GM19025 (cell line): ENCODE measurements around the gene BMP7.

Experiments
- ATAC-seq: cut with Tn5 transposase; IDR thresholded peaks from one replicate; pipeline ENCODE4 v1.9.1; 2021; ENCODE audit warnings: mild to moderate bottlenecking, low read depth, moderate library complexity; ENCODE audit not compliant: unreplicated experiment

The BMP7 gene

GRCh38 chr20:57214948-57215347 lies 51.5 kb downstream of the BMP7 start:
- ATAC-seq, result no peak

- ATAC-seq, result no peak
Measured at GRCh38 chr20:57214427-57214826, 52.0 kb downstream of the BMP7 start.

- no peak for ATAC-seq
Measured at GRCh38 chr20:57213924-57214323, 52.5 kb downstream of the BMP7 start.

- no peak for ATAC-seq
Measured at GRCh38 chr20:57213291-57213690, 53.1 kb downstream of the BMP7 start.

GRCh38 chr20:57212534-57213276 lies 53.7 kb downstream of the BMP7 start:
- no peak for ATAC-seq

GRCh38 chr20:57211908-57212533 lies 54.4 kb downstream of the BMP7 start:
- no peak for ATAC-seq

GRCh38 chr20:57211406-57211805 lies 55.0 kb downstream of the BMP7 start:
- no peak for ATAC-seq

GRCh38 chr20:57210911-57211280 lies 55.5 kb downstream of the BMP7 start:
- ATAC-seq, result no peak

GRCh38 chr20:57210054-57210910 lies 56.2 kb downstream of the BMP7 start:
- ATAC-seq, result no peak

GRCh38 chr20:57209413-57209812 lies 57.0 kb downstream of the BMP7 start:
- ATAC-seq, result no peak

GRCh38 chr20:57208198-57208597 lies 58.2 kb downstream of the BMP7 start:
- ATAC-seq, result no peak

GRCh38 chr20:57207251-57207650 lies 59.2 kb downstream of the BMP7 start:
- ATAC-seq, result no peak

- no peak for ATAC-seq
Measured at GRCh38 chr20:57205606-57206219, 60.7 kb downstream of the BMP7 start.

- ATAC-seq, result no peak
Measured at GRCh38 chr20:57203986-57204385, 62.5 kb downstream of the BMP7 start.

- no peak for ATAC-seq
Measured at GRCh38 chr20:57203204-57203603, 63.2 kb downstream of the BMP7 start.

GRCh38 chr20:57202309-57202708 lies 64.1 kb downstream of the BMP7 start:
- ATAC-seq, result no peak

- no peak for ATAC-seq
Measured at GRCh38 chr20:57200882-57201695, 65.4 kb downstream of the BMP7 start.

- no peak for ATAC-seq
Measured at GRCh38 chr20:57199656-57200405, 66.6 kb downstream of the BMP7 start.
